PC-3 (cell line): ENCODE results near the gene CGNL1. TPM values are rescaled to one million over a fixed set of nuclear protein-coding genes. Genes with fewer than 3 reads are reported as not detected.

ENCODE experiments used
- ATAC-seq: fragments of 200-7000 bp; cut with Tn5 transposase; 2 replicates; pipeline ENCODE4 v1.9.1; 2020; ENCODE audit warnings: mild to moderate bottlenecking, moderate library complexity
- BruUV-seq: library from RNA; stranded (reverse); fragments of 400-500 nt; replicated peaks from 2 replicates; lab custom pipeline; 2021; lab: Mats Ljungman, UMichigan
- CTCF ChIA-PET: fragments of 300-600 bp; sonication (Branson Sonifier 250); formaldehyde crosslinking; loops from one replicate; lab custom pipeline; 2022; ENCODE audit warnings: antibody characterized with exemption; lab: Charles Lee
- POLR2A ChIA-PET: fragments of 300-600 bp; sonication (Branson Sonifier 250); formaldehyde crosslinking; loops from one replicate; lab custom pipeline; 2022; ENCODE audit warnings: antibody characterized with exemption; ENCODE audit not compliant: unreplicated experiment; lab: Charles Lee
- DNase-seq: peaks from one replicate; pipeline ENCODE4 v3.0.0-alpha.2; 2015
- H2AFZ ChIP-seq: fragments of 300-600 bp; sonication (generic); 2 replicates; pipeline ENCODE4 v1.6.0; 2016; ENCODE audit warnings: antibody characterized with exemption, low read length
- H3F3A ChIP-seq: fragments of 300-600 bp; sonication (generic); one replicate; pipeline ENCODE4 v1.6.0; 2017; ENCODE audit warnings: antibody characterized with exemption, low read length, control low read depth, mild to moderate bottlenecking; ENCODE audit not compliant: unreplicated experiment
- H3K27ac ChIP-seq: fragments of 300-600 bp; sonication (generic); 2 replicates; pipeline ENCODE4 v1.5.1; 2016; ENCODE audit warnings: mild to moderate bottlenecking, low read length
- H3K27me3 ChIP-seq: fragments of 300-600 bp; sonication (generic); 2 replicates; pipeline ENCODE4 v1.6.1; 2016; ENCODE audit warnings: low read length, mixed read lengths
- H3K36me3 ChIP-seq: fragments of 300-600 bp; sonication (generic); 2 replicates; pipeline ENCODE4 v1.6.1; 2016; ENCODE audit warnings: low read depth, mixed run types, low read length, mixed read lengths
- H3K4me1 ChIP-seq: fragments of 300-600 bp; sonication (generic); 2 replicates; pipeline ENCODE4 v1.5.1; 2016; ENCODE audit warnings: low read length; ENCODE audit not compliant: insufficient read depth
- H3K4me2 ChIP-seq: fragments of 300-600 bp; sonication (generic); 2 replicates; pipeline ENCODE4 v1.6.0; 2016; ENCODE audit warnings: low read length
- H3K4me3 ChIP-seq: fragments of 300-600 bp; sonication (generic); 2 replicates; pipeline ENCODE4 v1.5.1; 2016; ENCODE audit warnings: mild to moderate bottlenecking, low read length, mixed read lengths
- H3K79me2 ChIP-seq: fragments of 300-600 bp; sonication (generic); 2 replicates; pipeline ENCODE4 v1.6.1; 2017; ENCODE audit warnings: low read length, mixed read lengths
- H3K9ac ChIP-seq: fragments of 300-600 bp; sonication (generic); 2 replicates; pipeline ENCODE4 v1.6.0; 2016; ENCODE audit warnings: mild to moderate bottlenecking, low read length
- H3K9me2 ChIP-seq: fragments of 300-600 bp; sonication (generic); replicated peaks from 2 replicates; pipeline ENCODE4 v1.6.1; 2016; ENCODE audit warnings: mixed run types, low read length, mixed read lengths
- H3K9me3 ChIP-seq: fragments of 300-600 bp; sonication (generic); 2 replicates; pipeline ENCODE4 v1.6.1; 2016; ENCODE audit warnings: low read length, mixed read lengths
- H4K20me1 ChIP-seq: fragments of 300-600 bp; sonication (generic); 2 replicates; pipeline ENCODE4 v1.6.1; 2016; ENCODE audit warnings: low read length, mixed read lengths
- EZH2 ChIP-seq: fragments of 300-600 bp; sonication (generic); IDR thresholded peaks from one replicate; pipeline ENCODE4 v1.6.1; 2017; ENCODE audit warnings: antibody characterized with exemption, mild to moderate bottlenecking, low read length; ENCODE audit not compliant: unreplicated experiment
- EZH2phosphoT487 ChIP-seq: fragments of 300-600 bp; sonication (generic); IDR thresholded peaks from 2 replicates; pipeline ENCODE4 v1.6.1; 2018; ENCODE audit warnings: mild to moderate bottlenecking, antibody characterized with exemption, low read length, borderline replicate concordance
- intact Hi-C: fragments of 100-400 bp; cut with micrococcal nuclease; formaldehyde crosslinking; loops from 2 replicates; pipeline ENCODE4 v1.9.0; 2023
- total RNA-seq: library from RNA; depleted of rRNA; stranded (reverse); fragments of >200 nt; gene quantifications from 2 replicates; pipeline ENCODE4 v1.2.3, GENCODE V29; 2014
- TF ChIP-seq, protein P1 (sequence below): fragments of 300-600 bp; sonication (generic); conservative IDR thresholded peaks from 2 replicates; pipeline ENCODE4 v1.5.1; 2017; ENCODE audit warnings: antibody characterized with exemption, low read depth, mild to moderate bottlenecking, low read length

The CGNL1 gene
- total RNA-seq, 1 experiment from 2014 or later = 0.66 TPM

DNA sequence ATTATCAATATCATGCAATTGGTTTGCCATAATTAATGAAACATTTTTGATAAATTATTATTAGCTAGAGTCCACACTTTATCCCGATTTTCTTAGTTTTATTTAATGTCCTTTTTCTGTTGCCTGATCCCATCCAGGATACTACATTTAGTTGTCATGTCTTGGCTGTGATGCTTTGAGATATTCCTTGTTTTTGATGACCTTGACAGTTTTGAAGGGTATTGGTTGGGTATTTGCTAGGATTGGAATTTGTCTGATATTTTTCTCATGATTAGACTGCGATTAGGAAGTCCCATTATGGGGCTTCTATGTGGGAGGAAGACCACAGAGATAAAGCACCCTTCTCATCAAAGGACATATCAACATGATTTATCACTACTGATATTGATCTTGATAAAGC, 43.0 kb downstream of the CGNL1 start:
- no peaks in the 10 kb centered on the region for H4K20me1 ChIP-seq
- no peaks in the 10 kb centered on the region for H3K4me1 ChIP-seq
- BruUV-seq = no TSS peak
- H3F3A ChIP-seq = no peaks in the 10 kb centered on the region
- no peak overlapping the region for H3K9ac ChIP-seq
- POLR2A ChIA-PET = no interaction called here
- no peak overlapping the region for H3K27ac ChIP-seq
- DNase-seq = no peak
- no peaks in the 10 kb centered on the region for H3K36me3 ChIP-seq
- no peak overlapping the region for H2AFZ ChIP-seq
- intact Hi-C loops = no loop called here
- CTCF ChIA-PET = no interaction called here
- H3K9me3 ChIP-seq = no peaks in the 10 kb centered on the region
- H3K9me2 ChIP-seq = no peaks in the 10 kb centered on the region
- H3K4me2 ChIP-seq = no peak overlapping the region
- no peak overlapping the region for H3K4me3 ChIP-seq
- TF ChIP-seq, protein P1, sequence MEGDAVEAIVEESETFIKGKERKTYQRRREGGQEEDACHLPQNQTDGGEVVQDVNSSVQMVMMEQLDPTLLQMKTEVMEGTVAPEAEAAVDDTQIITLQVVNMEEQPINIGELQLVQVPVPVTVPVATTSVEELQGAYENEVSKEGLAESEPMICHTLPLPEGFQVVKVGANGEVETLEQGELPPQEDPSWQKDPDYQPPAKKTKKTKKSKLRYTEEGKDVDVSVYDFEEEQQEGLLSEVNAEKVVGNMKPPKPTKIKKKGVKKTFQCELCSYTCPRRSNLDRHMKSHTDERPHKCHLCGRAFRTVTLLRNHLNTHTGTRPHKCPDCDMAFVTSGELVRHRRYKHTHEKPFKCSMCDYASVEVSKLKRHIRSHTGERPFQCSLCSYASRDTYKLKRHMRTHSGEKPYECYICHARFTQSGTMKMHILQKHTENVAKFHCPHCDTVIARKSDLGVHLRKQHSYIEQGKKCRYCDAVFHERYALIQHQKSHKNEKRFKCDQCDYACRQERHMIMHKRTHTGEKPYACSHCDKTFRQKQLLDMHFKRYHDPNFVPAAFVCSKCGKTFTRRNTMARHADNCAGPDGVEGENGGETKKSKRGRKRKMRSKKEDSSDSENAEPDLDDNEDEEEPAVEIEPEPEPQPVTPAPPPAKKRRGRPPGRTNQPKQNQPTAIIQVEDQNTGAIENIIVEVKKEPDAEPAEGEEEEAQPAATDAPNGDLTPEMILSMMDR = no peak
- TF ChIP-seq EZH2phosphoT487 (no peak), EZH2 (no peak)
- ATAC-seq = no peak
- no peaks in the 10 kb centered on the region for H3K79me2 ChIP-seq
- no peaks in the 10 kb centered on the region for H3K27me3 ChIP-seq

DNA sequence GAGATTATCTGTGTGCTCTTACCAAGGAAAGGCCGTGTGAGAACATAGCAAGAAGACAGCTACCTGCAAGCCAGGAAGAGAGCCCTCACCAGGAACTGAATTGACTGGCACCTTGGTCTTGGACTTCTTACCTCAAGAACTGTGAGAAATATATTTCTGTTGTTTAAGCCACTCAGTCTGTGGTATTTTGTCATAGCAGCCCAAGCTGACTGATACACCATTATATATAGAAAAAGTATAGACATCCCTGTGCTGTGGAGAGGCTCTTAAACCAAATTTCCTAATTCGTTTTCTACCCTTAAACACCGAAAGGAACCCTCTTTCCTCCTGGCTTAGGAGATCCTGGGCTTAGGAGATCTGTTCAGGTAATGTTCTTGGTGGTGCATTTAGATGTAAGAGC, 44.8 kb downstream of the CGNL1 start:
- H3K36me3 ChIP-seq = no peaks in the 10 kb centered on the region
- CTCF ChIA-PET = no interaction called here
- DNase-seq (no peak), ATAC-seq (no peak)
- H4K20me1 ChIP-seq = no peaks in the 10 kb centered on the region
- H2AFZ ChIP-seq = no peak overlapping the region
- H3K9me2 ChIP-seq = no peaks in the 10 kb centered on the region
- no peaks in the 10 kb centered on the region for H3K27me3 ChIP-seq
- H3F3A ChIP-seq = no peaks in the 10 kb centered on the region
- H3K4me2 ChIP-seq = no peak overlapping the region
- TF ChIP-seq EZH2 (no peak), EZH2phosphoT487 (no peak)
- TF ChIP-seq, protein P1 = no peak
- no peak overlapping the region for H3K27ac ChIP-seq
- no peaks in the 10 kb centered on the region for H3K4me1 ChIP-seq
- H3K9me3 ChIP-seq = no peaks in the 10 kb centered on the region
- POLR2A ChIA-PET = no interaction called here
- BruUV-seq = no TSS peak
- H3K79me2 ChIP-seq = no peaks in the 10 kb centered on the region
- no peak overlapping the region for H3K9ac ChIP-seq
- H3K4me3 ChIP-seq = no peak overlapping the region
- intact Hi-C loops = no loop called here

DNA sequence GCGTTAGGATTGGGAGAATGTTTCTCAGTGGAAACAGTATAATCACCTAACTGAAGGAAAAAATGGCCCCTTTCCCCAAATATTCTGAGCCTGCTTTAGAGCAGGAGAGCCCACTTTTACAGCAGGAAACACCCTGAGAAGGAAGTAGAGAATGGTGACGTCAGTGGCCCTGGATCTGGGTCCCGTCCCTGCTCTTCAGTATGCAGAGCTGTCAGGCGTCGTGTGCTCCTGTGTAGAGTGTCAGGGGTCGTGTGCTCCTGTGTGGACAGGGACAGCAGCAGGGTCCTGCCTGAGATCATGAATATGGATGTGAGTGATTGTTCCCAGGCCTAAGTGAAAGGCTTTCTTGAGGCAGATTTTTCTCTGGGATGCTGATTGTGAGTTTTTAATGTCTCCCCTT, 45.2 kb downstream of the CGNL1 start:
- H3K9ac ChIP-seq = no peak overlapping the region
- BruUV-seq = no TSS peak
- no peaks in the 10 kb centered on the region for H3K9me3 ChIP-seq
- no peak overlapping the region for H3K4me3 ChIP-seq
- H3K27me3 ChIP-seq = no peaks in the 10 kb centered on the region
- no peaks in the 10 kb centered on the region for H3K79me2 ChIP-seq
- no peaks in the 10 kb centered on the region for H4K20me1 ChIP-seq
- TF ChIP-seq EZH2 (no peak), EZH2phosphoT487 (no peak)
- TF ChIP-seq, protein P1 = no peak
- H3K4me1 ChIP-seq = no peaks in the 10 kb centered on the region
- no peak overlapping the region for H3K27ac ChIP-seq
- H3F3A ChIP-seq = no peaks in the 10 kb centered on the region
- H3K36me3 ChIP-seq = no peaks in the 10 kb centered on the region
- intact Hi-C loops = no loop called here
- DNase-seq (no peak), ATAC-seq (no peak)
- H2AFZ ChIP-seq = no peak overlapping the region
- no peak overlapping the region for H3K4me2 ChIP-seq
- POLR2A ChIA-PET = no interaction called here
- CTCF ChIA-PET = no interaction called here
- no peaks in the 10 kb centered on the region for H3K9me2 ChIP-seq
